Psoas muscle (tissue), 8 donors: ENCODE measurements around the gene SEMA4D. TPM values are rescaled to one million over a fixed set of nuclear protein-coding genes. Genes with fewer than 3 reads are reported as not detected.

Experiments used
- ATAC-seq, 4 donors: fragments of 200-7000 bp; cut with Tn5 transposase; one replicate each; pipeline ENCODE4 v1.9.1; 2020; ENCODE audit warnings: moderate library complexity in 3 of 4, mild to moderate bottlenecking in 2 of 4
- DNase-seq, 2 donors: peaks; one replicate each; pipeline ENCODE4 v3.0.0-alpha.2; 2020
- H3K27ac ChIP-seq: fragments of 200-600 bp; one replicate; pipeline ENCODE4 v1.8.0; 2022
- H3K27me3 ChIP-seq, 3 donors: fragments of 200-600 bp in 1 of 3; one replicate each; pipeline versions ENCODE4 v1.6.1 to v1.8.0; 2013 to 2022; ENCODE audit warnings: low read length in 2 of 3, mild to moderate bottlenecking in 2 of 3, moderate library complexity in 1 of 3; ENCODE audit not compliant: insufficient read depth in 3 of 3
- H3K36me3 ChIP-seq, 2 donors: fragments of 200-600 bp in 1 of 2; one replicate each; pipeline versions ENCODE4 v1.6.1 to v1.8.0; 2013 to 2022; ENCODE audit warnings: low read depth in 1 of 2, mild to moderate bottlenecking in 1 of 2, moderate library complexity in 1 of 2; ENCODE audit not compliant: insufficient read depth in 1 of 2
- H3K4me1 ChIP-seq: fragments of 200-600 bp; one replicate; pipeline ENCODE4 v1.8.0; 2022
- H3K4me3 ChIP-seq: fragments of 200-600 bp; one replicate; pipeline ENCODE4 v1.8.0; 2022; ENCODE audit warnings: mild to moderate bottlenecking
- H3K9me3 ChIP-seq: fragments of 200-600 bp; one replicate; pipeline ENCODE4 v1.8.0; 2022
- CTCF ChIP-seq: fragments of 200-600 bp; IDR thresholded peaks from one replicate; pipeline ENCODE4 v1.8.0; 2022; ENCODE audit warnings: antibody characterized with exemption
- WGBS, 3 donors: extraction: QIAGEN DNeasy Blood & Tissue Kit; methylation state at CpG; one replicate each; pipeline versions ENCODE4 v1.1.6 to v1.1.7; 2013; 5-methylcytosine and 5-hydroxymethylcytosine counted together
- intact Hi-C, 2 donors: fragments of 100-400 bp; cut with DNase I; formaldehyde crosslinking; loops; one replicate each; pipeline versions ENCODE4 v1.11.0 to v1.14.2; 2022
- polyA plus RNA-seq, 3 donors: library from polyadenylated mRNA; stranded (reverse); fragments of 200-250 nt; gene quantifications; one replicate each; pipeline ENCODE4 v1.2.3, GENCODE V29; 2013
- total RNA-seq, 4 donors: library from RNA; stranded (reverse); fragmentation: NEBNext Ultra II Directional in 2 of 4; extraction: Animal tissue kit (Norgen Biotek cat#: 25700) in 2 of 4; gene quantifications; one replicate each; pipeline versions ENCODE4 v1.2.1 to v1.2.4, GENCODE V29; 2021 to 2023
- donor health status: healthy with polysubstance abuse.
- donor health status: DM: no; HTN: no; CAD: no; lungs with moderate emphysema.
- donor health status: Bipolar disorder and iron deficiency.
- donor health status: healthy.
- donor health status: DM: yes; HTN: yes; CAD: no.
- donor health status: DM: no; HTN: no; CAD: no.
- donor health status: DM: no; HTN: no; CAD: no.
- donor health status: DM: yes; HTN: yes; CAD: no.

SEMA4D gene
- total and polyA plus RNA-seq, 7 donors, result 9.3 to 111 (median 32.1) TPM

DNA sequence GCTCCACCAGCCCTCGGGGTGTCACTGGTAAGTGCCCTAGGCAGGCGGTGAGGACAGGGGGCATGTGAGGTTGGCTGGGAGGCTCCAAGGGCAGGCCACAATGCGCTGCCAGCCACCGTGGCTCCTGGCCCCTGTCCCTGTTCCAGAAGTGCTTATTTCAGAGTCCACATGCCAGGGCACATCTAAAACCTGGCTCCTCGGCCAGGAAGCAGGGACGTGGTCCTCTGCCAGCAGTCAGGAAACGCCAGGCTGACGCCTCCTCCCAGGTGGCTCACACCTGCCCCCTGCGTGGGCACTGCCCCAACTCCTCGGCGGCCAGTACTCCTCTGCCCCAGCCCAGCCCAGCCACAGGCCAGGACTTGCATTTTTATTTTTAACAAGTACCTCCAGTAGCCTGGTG is 111.1 kb downstream of the SEMA4D start:
- Histone ChIP-seq H3K27me3 (no peaks in the 10 kb centered on the region), H3K4me1 (peaks cover 18% of the 10 kb centered on the region), H3K27ac (peak overlapping the region; percentile 85), H3K4me3 (no peak overlapping the region), H3K36me3 (peaks cover 3 to 74% of the 10 kb centered on the region in 2 donors), H3K9me3 (no peaks in the 10 kb centered on the region)
- TF ChIP-seq CTCF, result no peak
- WGBS, 3 donors, result 22 to 34% (median 26%) methylated on average over 11 of the region's 11 CpGs
- intact Hi-C loops, result loop anchor here in 1 of 2 donors (5.0 to 10.0 kb wide), 2 partner anchors 111 to 158 kb away; partner anchors contain the start of gene SEMA4D
- ATAC-seq (peak; percentile 84 to 88 (median 86)), DNase-seq (peak; percentile 80 to 91)

GRCh38 chr9:89386206-89386605 is 111.7 kb downstream of the SEMA4D start:
- H3K9me3 ChIP-seq, result no peaks in the 10 kb centered on the region
- no peak for TF ChIP-seq CTCF
- peaks cover 18% of the 10 kb centered on the region for H3K4me1 ChIP-seq
- ATAC-seq (no peak), DNase-seq (no peak)
- no peak overlapping the region for H3K4me3 ChIP-seq
- peaks cover 3 to 74% of the 10 kb centered on the region in 2 donors for H3K36me3 ChIP-seq
- WGBS, 3 donors, result 86 to 94% (median 91%) methylated on average over 11 of the region's 11 CpGs
- H3K27me3 ChIP-seq, result no peaks in the 10 kb centered on the region
- H3K27ac ChIP-seq, result peak overlapping the region; percentile 85
- intact Hi-C loops, result loop anchor here in 1 of 2 donors (5.0 to 10.0 kb wide), 2 partner anchors 111 to 159 kb away; partner anchors contain the start of gene SEMA4D

GRCh38 chr9:89384783-89385182 is 113.1 kb downstream of the SEMA4D start:
- intact Hi-C loops, result loop anchor here in 1 of 2 donors (5.0 to 10.0 kb wide), 2 partner anchors 113 to 160 kb away; partner anchors contain the start of gene SEMA4D
- H3K27me3 ChIP-seq, result no peaks in the 10 kb centered on the region
- H3K36me3 ChIP-seq, result peaks cover 0 to 72% of the 10 kb centered on the region in 2 donors
- no peak for DNase-seq
- H3K4me1 ChIP-seq, result peaks cover 18% of the 10 kb centered on the region
- TF ChIP-seq CTCF, result no peak
- no peak overlapping the region for H3K27ac ChIP-seq
- no peak for ATAC-seq
- WGBS, 3 donors, result 95 to 98% (median 96%) methylated on average over 15 of the region's 15 CpGs
- no peaks in the 10 kb centered on the region for H3K9me3 ChIP-seq
- no peak overlapping the region for H3K4me3 ChIP-seq

DNA sequence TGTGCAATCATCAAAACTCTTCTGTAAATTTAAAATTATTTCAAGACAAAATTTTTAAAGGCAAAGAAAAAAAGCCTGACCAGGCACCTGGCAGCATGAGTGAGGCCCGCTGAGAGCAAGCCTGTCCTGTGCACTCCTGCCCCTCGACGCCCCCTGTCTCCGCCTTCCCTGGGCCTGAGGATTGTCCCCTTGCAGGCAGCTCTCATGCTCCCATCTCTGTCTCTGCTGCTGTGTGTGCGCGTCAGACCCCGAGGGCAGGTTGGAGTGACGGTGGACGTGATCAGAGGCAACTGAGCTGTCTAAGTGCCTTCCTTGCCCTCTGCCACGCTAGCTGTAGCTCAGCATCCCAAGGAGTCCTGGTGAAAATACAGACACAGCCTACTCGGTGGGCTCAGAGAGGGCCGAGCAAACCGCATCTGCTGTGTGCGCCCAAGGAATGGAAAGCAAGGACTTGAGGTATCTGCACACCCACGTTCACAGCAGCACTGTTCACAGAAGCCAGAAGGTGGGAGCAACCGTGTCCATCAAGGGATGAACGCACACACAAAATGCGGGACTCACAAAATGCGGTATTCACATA is 114.1 kb downstream of the SEMA4D start:
- Histone ChIP-seq H3K27me3 (no peaks in the 10 kb centered on the region), H3K9me3 (no peaks in the 10 kb centered on the region), H3K4me3 (no peak overlapping the region), H3K36me3 (peaks cover 0 to 74% of the 10 kb centered on the region in 2 donors), H3K27ac (no peak overlapping the region), H3K4me1 (peaks cover 18% of the 10 kb centered on the region)
- TF ChIP-seq CTCF, result no peak
- no peak for ATAC-seq
- intact Hi-C loops, result loop anchor here in 1 of 2 donors (10.0 kb wide), 1 partner anchor 161 kb away; no protein-coding TSS in a partner anchor
- DNase-seq, result no peak
- WGBS, 3 donors, result 94% methylated on average over 19 of the region's 19 CpGs
